GM23248 (cell line): Measurements from ENCODE around the gene KCNQ2. TPM values are rescaled to one million over a fixed set of nuclear protein-coding genes. Genes with fewer than 3 reads are reported as not detected.
"Not testable (repeated sequence)": the region's sequence is repeated elsewhere in the genome, so short reads cannot be mapped to it uniquely, and the experiment has no call there.

ENCODE experiments used
- DNase-seq: peaks from one replicate; pipeline ENCODE4 v3.0.0-alpha.2; 2015
- H2AFZ ChIP-seq: fragments of 200-600 bp; sonication (generic); 2 replicates; pipeline ENCODE4 v1.6.1; 2016; ENCODE audit warnings: antibody characterized with exemption
- H3F3A ChIP-seq: fragments of 200-600 bp; sonication (generic); 2 replicates; pipeline ENCODE4 v1.6.1; 2016; ENCODE audit warnings: mild to moderate bottlenecking, antibody characterized with exemption, mixed run types; ENCODE audit not compliant: insufficient read depth
- H3K27ac ChIP-seq: fragments of 200-600 bp; sonication (generic); 2 replicates; pipeline ENCODE4 v1.5.1; 2016; ENCODE audit warnings: mild to moderate bottlenecking
- H3K27me3 ChIP-seq: fragments of 200-600 bp; sonication (generic); replicated peaks from 2 replicates; pipeline ENCODE4 v1.6.1; 2016; ENCODE audit warnings: mild to moderate bottlenecking; ENCODE audit not compliant: insufficient read depth
- H3K36me3 ChIP-seq: fragments of 200-600 bp; sonication (generic); 2 replicates; pipeline ENCODE4 v1.6.1; 2016; ENCODE audit warnings: low read depth, mild to moderate bottlenecking
- H3K4me1 ChIP-seq: fragments of 200-600 bp; sonication (generic); 2 replicates; pipeline ENCODE4 v1.6.1; 2016; ENCODE audit warnings: mild to moderate bottlenecking; ENCODE audit not compliant: insufficient read depth
- H3K4me2 ChIP-seq: fragments of 200-600 bp; sonication (generic); one replicate; pipeline ENCODE4 v1.6.1; 2016; ENCODE audit warnings: mild to moderate bottlenecking; ENCODE audit not compliant: unreplicated experiment
- H3K4me3 ChIP-seq: fragments of 200-600 bp; sonication (generic); 2 replicates; pipeline ENCODE4 v1.5.1; 2016; ENCODE audit warnings: mild to moderate bottlenecking
- H3K79me2 ChIP-seq: fragments of 200-600 bp; sonication (generic); 2 replicates; pipeline ENCODE4 v1.6.1; 2016; ENCODE audit warnings: mild to moderate bottlenecking; ENCODE audit not compliant: insufficient read depth
- H3K9ac ChIP-seq: fragments of 200-600 bp; sonication (generic); 2 replicates; pipeline ENCODE4 v1.6.1; 2016; ENCODE audit warnings: mild to moderate bottlenecking
- H3K9me2 ChIP-seq: fragments of 200-600 bp; sonication (generic); 2 replicates; pipeline ENCODE4 v1.6.1; 2016; ENCODE audit warnings: mixed run types, mild to moderate bottlenecking, moderate library complexity; ENCODE audit not compliant: insufficient read depth
- H3K9me3 ChIP-seq: fragments of 200-600 bp; sonication (generic); one replicate; pipeline ENCODE4 v1.6.1; 2017; ENCODE audit warnings: low read depth
- H4K20me1 ChIP-seq: fragments of 200-600 bp; sonication (generic); 2 replicates; pipeline ENCODE4 v1.6.0; 2016; ENCODE audit not compliant: insufficient read depth
- EZH2 ChIP-seq: fragments of 200-600 bp; sonication (generic); IDR thresholded peaks from 2 replicates; pipeline ENCODE4 v1.6.1; 2018; ENCODE audit warnings: antibody characterized with exemption, mild to moderate bottlenecking; ENCODE audit not compliant: insufficient read depth, poor library complexity, severe bottlenecking
- EZH2phosphoT487 ChIP-seq: fragments of 200-600 bp; sonication (generic); IDR thresholded peaks from 2 replicates; pipeline ENCODE4 v1.6.1; 2018; ENCODE audit warnings: antibody characterized with exemption, moderate library complexity, mild to moderate bottlenecking, low read depth; ENCODE audit not compliant: insufficient read depth
- WGBS, 2 experiments: methylation state at CpG; one replicate each; pipeline ENCODE4 v1.1.6; 2015 to 2017; ENCODE audit warnings: low lambda C conversion rate in 2 of 2, low coverage in 1 of 2; ENCODE audit errors: missing lambda C conversion rate in 2 of 2; 5-methylcytosine and 5-hydroxymethylcytosine counted together
- in situ Hi-C: fragments of 300-500 bp; cut with MboI; formaldehyde crosslinking; loops from 2 replicates; pipeline ENCODE4 v1.15.0; 2020
- polyA plus RNA-seq: library from polyadenylated mRNA; unstranded; fragments of >200 nt; fragmentation: Nextera tagmentation; extraction: Ambion mirVana; gene quantifications from 2 replicates; pipeline ENCODE4 v1.2.1, GENCODE V29; 2016
- total RNA-seq: library from RNA; depleted of rRNA; stranded (reverse); fragments of >200 nt; shearing (Covaris generic); gene quantifications from 2 replicates; pipeline ENCODE4 v1.2.3, GENCODE V29; 2014

Gene KCNQ2
- total and polyA plus RNA-seq, 2 experiments from 2014 or later, result 0.38 TPM; not detected in 1

GRCh38 chr20:63517376-63518309 is 45.2 kb upstream of the KCNQ2 start:
- Histone ChIP-seq H3K9ac (no peak overlapping the region), H2AFZ (no peak overlapping the region), H3K36me3 (no peaks in the 10 kb centered on the region), H3K27ac (no peak overlapping the region), H4K20me1 (peaks cover 4% of the 10 kb centered on the region; the same call in 1 of the 2 replicates), H3K4me3 (no peak overlapping the region), H3K79me2 (peaks cover 8% of the 10 kb centered on the region), H3K4me2 (no peak overlapping the region), H3K9me3 (no peaks in the 10 kb centered on the region), H3K9me2 (no peaks in the 10 kb centered on the region), H3K4me1 (0 out of 2 replicates have a peak, but pooled peaks cover 2% of the 10 kb centered on the region), H3F3A (no peaks in the 10 kb centered on the region), H3K27me3 (no peaks in the 10 kb centered on the region)
- WGBS, 2 experiments, result 90 to 91% methylated on average over 23 to 32 of the region's 32 CpGs
- no peak for TF ChIP-seq EZH2
- TF ChIP-seq EZH2phosphoT487, result no peak
- in situ Hi-C loops, result no loop called here
- no peak for DNase-seq

DNA sequence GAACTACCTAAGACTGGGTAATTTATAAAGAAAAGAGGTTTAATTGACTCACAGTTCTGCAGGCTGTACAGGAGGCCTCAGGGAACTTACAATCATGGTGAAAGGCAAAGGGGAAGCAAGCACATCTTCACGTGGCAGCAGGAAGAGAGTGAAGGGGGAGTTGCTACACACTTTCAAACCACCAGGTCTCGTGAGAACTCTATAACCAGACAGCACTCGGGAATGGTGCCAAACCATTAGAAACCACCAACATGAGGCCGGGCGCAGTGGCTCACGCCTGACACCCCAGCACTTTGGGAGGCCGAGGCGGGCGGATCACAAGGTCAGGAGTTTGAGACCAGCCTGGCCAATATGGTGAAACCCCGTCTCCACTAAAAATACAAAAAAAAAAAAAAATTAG is 42.1 kb upstream of the KCNQ2 start:
- 73 to 80% methylated on average over 8 to 10 of the region's 10 CpGs for WGBS, 2 experiments
- H3K9me2 ChIP-seq, in situ Hi-C loops: not testable (repeated sequence)

GRCh38 chr20:63513207-63513606 is 40.8 kb upstream of the KCNQ2 start:
- TF ChIP-seq EZH2 (no peak), EZH2phosphoT487 (no peak)
- Histone ChIP-seq H3K27ac (no peak overlapping the region), H2AFZ (no peak overlapping the region), H3K36me3 (no peaks in the 10 kb centered on the region), H3K4me2 (no peak overlapping the region), H3K9me2 (no peaks in the 10 kb centered on the region), H3K79me2 (no peaks in the 10 kb centered on the region), H3K9ac (no peak overlapping the region), H3K4me3 (no peak overlapping the region), H3K9me3 (no peaks in the 10 kb centered on the region), H4K20me1 (no peaks in the 10 kb centered on the region), H3K4me1 (no peaks in the 10 kb centered on the region), H3K27me3 (no peaks in the 10 kb centered on the region), H3F3A (no peaks in the 10 kb centered on the region)
- no peak for DNase-seq
- WGBS, 2 experiments, result 87 to 91% methylated on average over 3 of the region's 3 CpGs
- in situ Hi-C loops, result no loop called here

More for the DNA sequence above, 42.1 kb upstream of the KCNQ2 start:
- H3F3A ChIP-seq, H3K9me3 ChIP-seq, H3K9ac ChIP-seq, H3K4me2 ChIP-seq, DNase-seq, H2AFZ ChIP-seq, H3K4me3 ChIP-seq, H3K79me2 ChIP-seq, H3K36me3 ChIP-seq, H3K27me3 ChIP-seq, H3K27ac ChIP-seq, H4K20me1 ChIP-seq, H3K4me1 ChIP-seq: not testable (repeated sequence)

DNA sequence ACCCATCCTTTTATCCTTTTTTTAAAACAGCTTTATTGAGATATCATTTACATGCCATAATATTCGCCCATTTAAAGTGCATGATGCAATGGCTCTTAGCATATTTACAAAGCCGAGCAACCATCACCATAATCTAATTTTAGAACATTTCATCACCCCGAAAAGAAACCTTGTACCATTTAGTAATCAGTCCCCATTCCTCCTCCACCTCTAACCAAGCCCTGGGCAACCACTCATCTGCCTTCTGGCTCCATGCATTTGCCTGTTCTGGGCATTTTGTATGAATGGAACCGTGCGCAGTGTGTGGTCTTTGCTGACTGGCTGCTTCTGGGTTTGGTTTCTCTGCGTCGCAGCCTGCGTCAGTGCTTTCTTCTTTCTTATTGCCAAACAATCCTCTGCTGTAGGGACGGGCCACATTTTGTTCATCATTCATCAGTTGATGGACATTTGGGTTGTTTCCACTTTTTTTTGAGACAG is 36.7 kb upstream of the KCNQ2 start:
- H3F3A ChIP-seq, result no peaks in the 10 kb centered on the region
- H3K4me3 ChIP-seq, result no peak overlapping the region
- no peak overlapping the region for H2AFZ ChIP-seq
- H4K20me1 ChIP-seq, result no peaks in the 10 kb centered on the region
- no peak overlapping the region for H3K27ac ChIP-seq
- H3K4me1 ChIP-seq, result no peaks in the 10 kb centered on the region
- in situ Hi-C loops, result no loop called here
- peaks cover 6% of the 10 kb centered on the region; the same call in 1 of the 2 replicates for H3K27me3 ChIP-seq
- H3K9me2 ChIP-seq, result no peaks in the 10 kb centered on the region
- no peak overlapping the region for H3K4me2 ChIP-seq
- WGBS, 2 experiments, result 71 to 75% methylated on average over 9 of the region's 9 CpGs
- TF ChIP-seq EZH2phosphoT487 (no peak), EZH2 (no peak)
- H3K36me3 ChIP-seq, result no peaks in the 10 kb centered on the region
- no peaks in the 10 kb centered on the region for H3K79me2 ChIP-seq
- no peak overlapping the region for H3K9ac ChIP-seq
- no peaks in the 10 kb centered on the region for H3K9me3 ChIP-seq
- peak; percentile 37 for DNase-seq
